ENCODE data around the gene NAV1. TPM values are rescaled to one million over a fixed set of nuclear protein-coding genes. Genes with fewer than 3 reads are reported as not detected.
"Not testable (repeated sequence)": the region's sequence is repeated elsewhere in the genome, so short reads cannot be mapped to it uniquely, and the experiment has no call there.

Gene NAV1
- total RNA-seq, 2 donors from 2014 or later, result 13.1 to 29.1 TPM

DNA sequence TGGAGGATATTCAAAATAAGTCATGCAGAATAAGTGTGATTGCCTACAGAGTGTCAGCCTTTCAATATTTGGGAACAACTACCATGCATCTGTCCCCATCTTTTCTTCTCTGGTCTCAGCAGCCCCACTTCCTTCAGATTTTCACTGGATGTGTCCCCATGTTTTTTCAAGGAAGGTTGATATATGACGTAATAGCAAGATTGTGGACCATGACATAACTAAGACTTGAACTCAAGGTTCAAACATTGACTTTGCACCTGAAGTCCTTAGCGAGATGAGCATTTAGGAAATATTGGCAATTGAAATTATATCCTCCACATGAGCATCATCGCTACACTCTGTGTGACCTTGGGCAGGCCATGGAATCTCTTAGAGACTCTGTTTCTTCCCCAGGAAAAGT is 5.8 kb downstream of the NAV1 start:
- intact Hi-C loops (cut with DNase I), result no loop called here
- H3K27ac ChIP-seq, result no peak overlapping the region
- no peak for TF ChIP-seq POLR2AphosphoS5 (IDR thresholded peaks at IDR 0.05)
- TF ChIP-seq CTCF (IDR thresholded peaks at IDR 0.05), result no peak
- TF ChIP-seq POLR2A (IDR thresholded peaks at IDR 0.05), result no peak

GRCh38 chr1:201545851-201546492 is 7.0 kb downstream of the NAV1 start:
- TF ChIP-seq POLR2AphosphoS5 (IDR thresholded peaks at IDR 0.05) (no peak), CTCF (IDR thresholded peaks at IDR 0.05) (no peak), POLR2A (IDR thresholded peaks at IDR 0.05) (no peak)
- Histone ChIP-seq H3K9me3 (no peaks in the 10 kb centered on the region), H3K36me3 (no peaks in the 10 kb centered on the region), H3K27ac (no peak overlapping the region), H3K4me1 (replicated peaks) (no peaks in the 10 kb centered on the region), H3K4me3 (no peak overlapping the region), H3K27me3 (replicated peaks; ENCODE audit: insufficient read depth) (no peaks in the 10 kb centered on the region)
- no peak for DNase-seq (ENCODE audit: low spot score)
- 57% methylated on average over 9 of the region's 9 CpGs for WGBS
- intact Hi-C loops (cut with DNase I), result no loop called here

More for the DNA sequence above, 5.8 kb downstream of the NAV1 start:
- Histone ChIP-seq H3K36me3 (no peaks in the 10 kb centered on the region), H3K9me3 (no peaks in the 10 kb centered on the region), H3K4me1 (replicated peaks) (no peaks in the 10 kb centered on the region), H3K4me3 (no peak overlapping the region), H3K27me3 (replicated peaks; ENCODE audit: insufficient read depth) (no peaks in the 10 kb centered on the region)
- no peak for DNase-seq (ENCODE audit: low spot score)
- 96% methylated on average over 3 of the region's 3 CpGs for WGBS

GRCh38 chr1:201549522-201549921 is 10.6 kb downstream of the NAV1 start:
- intact Hi-C loops (cut with DNase I); H3K4me3 ChIP-seq; H3K27ac ChIP-seq; H3K9me3 ChIP-seq; DNase-seq (ENCODE audit: low spot score); H3K4me1 ChIP-seq (replicated peaks); H3K27me3 ChIP-seq (replicated peaks; ENCODE audit: insufficient read depth); H3K36me3 ChIP-seq: not testable (repeated sequence)
- 88% methylated on average over 5 of the region's 5 CpGs for WGBS

- H3K27ac ChIP-seq, result no peak overlapping the region
These were observed 12.2 kb downstream of the NAV1 start for GRCh38 chr1:201551096-201551495.

More at GRCh38 chr1:201551096-201551495, 12.2 kb downstream of the NAV1 start:
- Histone ChIP-seq H3K27me3 (replicated peaks; ENCODE audit: insufficient read depth) (no peaks in the 10 kb centered on the region), H3K9me3 (no peaks in the 10 kb centered on the region), H3K36me3 (no peaks in the 10 kb centered on the region), H3K4me3 (no peak overlapping the region), H3K4me1 (replicated peaks) (no peaks in the 10 kb centered on the region)
- TF ChIP-seq CTCF (IDR thresholded peaks at IDR 0.05), result no peak
- no peak for TF ChIP-seq POLR2A (IDR thresholded peaks at IDR 0.05)
- no peak for TF ChIP-seq POLR2AphosphoS5 (IDR thresholded peaks at IDR 0.05)
- DNase-seq (ENCODE audit: low spot score), result no peak
- WGBS, result 96% methylated on average over 3 of the region's 3 CpGs
- intact Hi-C loops (cut with DNase I), result no loop called here
